ENCODE data around the gene GRIA1.

The GRIA1 gene

DNA sequence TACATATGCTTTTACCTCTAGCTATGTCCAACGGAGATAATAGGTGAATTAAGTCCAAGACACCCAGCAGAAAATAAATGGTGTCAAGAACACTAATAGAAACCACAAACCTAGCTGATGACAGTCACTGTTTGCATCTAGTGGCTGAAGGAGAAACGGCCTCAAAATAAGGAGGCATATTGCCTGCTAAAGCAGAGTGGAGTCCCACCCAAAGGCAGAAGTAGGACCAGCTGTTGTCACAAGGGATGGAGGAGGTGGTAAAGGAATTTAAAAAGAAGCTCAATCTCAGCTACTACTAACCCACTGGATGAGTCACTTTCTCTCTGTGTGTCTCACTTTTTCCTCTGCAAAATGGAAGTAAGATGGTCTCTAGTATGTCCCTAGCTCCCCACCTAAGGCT, 224.3 kb downstream of the GRIA1 start:
- Histone ChIP-seq H3K14ac (ENCODE audit: low read length in 2 of 2) (no peak overlapping the region), H2BK12ac (ENCODE audit: low read length in 2 of 2) (no peak overlapping the region), H4K8ac (ENCODE audit: low read length) (no peak overlapping the region), H3K79me1 (replicated peaks; ENCODE audit: low read length, poor library complexity, severe bottlenecking) (no peaks in the 10 kb centered on the region), H3K27me3 (ENCODE audit: control insufficient read depth in 1 of 2, insufficient read depth in 1 of 2, low read length in 2 of 2) (no peaks in the 10 kb centered on the region), H3K4me3 (ENCODE audit: insufficient read depth in 1 of 2, low read depth in 1 of 2, low read length in 2 of 2) (no peak overlapping the region), H2AK5ac (ENCODE audit: low read length, severe bottlenecking) (no peak overlapping the region), H2BK120ac (ENCODE audit: low read depth, low read length) (no peak overlapping the region), H3K18ac (ENCODE audit: low read depth in 1 of 2, low read length in 2 of 2) (no peak overlapping the region), H3K36me3 (ENCODE audit: control insufficient read depth in 1 of 2, insufficient read depth in 2 of 2, low read depth in 1 of 2, low read length in 2 of 2) (no peaks in the 10 kb centered on the region), H3K4ac (ENCODE audit: low read depth in 1 of 2, low read length in 2 of 2) (no peak overlapping the region), H3K9ac (ENCODE audit: low read length) (no peak overlapping the region), H2BK5ac (ENCODE audit: low read depth, low read length, poor library complexity, severe bottlenecking) (no peak overlapping the region), H2AFZ (ENCODE audit: low read depth, low read length) (no peak overlapping the region), H4K91ac (ENCODE audit: low read length) (no peak overlapping the region), H3K27ac (ENCODE audit: low read length, poor library complexity, severe bottlenecking) (no peak overlapping the region), H3K9me3 (ENCODE audit: control insufficient read depth, low read length) (no peaks in the 10 kb centered on the region), H2BK15ac (ENCODE audit: low read depth, poor library complexity, severe bottlenecking) (no peak overlapping the region), H3K4me2 (ENCODE audit: low read length, poor library complexity, severe bottlenecking) (no peak overlapping the region), H3K4me1 (ENCODE audit: control insufficient read depth, insufficient read depth, low read depth, low read length) (no peaks in the 10 kb centered on the region), H3K23ac (ENCODE audit: low read length in 2 of 2) (no peak overlapping the region)
- 80% methylated on average over 2 of the region's 2 CpGs for WGBS
- DNase-seq: peak; percentile 42

GRCh38 chr5:153717287-153717686, 226.8 kb downstream of the GRIA1 start:
- Histone ChIP-seq H2AK5ac (ENCODE audit: low read length, severe bottlenecking) (no peak overlapping the region), H3K27me3 (ENCODE audit: control insufficient read depth in 1 of 2, insufficient read depth in 1 of 2, low read length in 2 of 2) (no peaks in the 10 kb centered on the region), H3K14ac (ENCODE audit: low read length in 2 of 2) (no peak overlapping the region), H3K79me1 (replicated peaks; ENCODE audit: low read length, poor library complexity, severe bottlenecking) (no peaks in the 10 kb centered on the region), H3K9ac (ENCODE audit: low read length) (no peak overlapping the region), H3K4ac (ENCODE audit: low read depth in 1 of 2, low read length in 2 of 2) (no peak overlapping the region), H3K4me1 (ENCODE audit: control insufficient read depth, insufficient read depth, low read depth, low read length) (no peaks in the 10 kb centered on the region), H3K9me3 (ENCODE audit: control insufficient read depth, low read length) (no peaks in the 10 kb centered on the region), H2BK12ac (ENCODE audit: low read length in 2 of 2) (no peak overlapping the region), H3K18ac (ENCODE audit: low read depth in 1 of 2, low read length in 2 of 2) (no peak overlapping the region), H3K27ac (ENCODE audit: low read length, poor library complexity, severe bottlenecking) (no peak overlapping the region), H3K4me2 (ENCODE audit: low read length, poor library complexity, severe bottlenecking) (no peak overlapping the region), H2BK5ac (ENCODE audit: low read depth, low read length, poor library complexity, severe bottlenecking) (no peak overlapping the region), H3K4me3 (ENCODE audit: insufficient read depth in 1 of 2, low read depth in 1 of 2, low read length in 2 of 2) (no peak overlapping the region), H2BK120ac (ENCODE audit: low read depth, low read length) (no peak overlapping the region), H4K91ac (ENCODE audit: low read length) (no peak overlapping the region), H3K36me3 (ENCODE audit: control insufficient read depth in 1 of 2, insufficient read depth in 2 of 2, low read depth in 1 of 2, low read length in 2 of 2) (no peaks in the 10 kb centered on the region), H2BK15ac (ENCODE audit: low read depth, poor library complexity, severe bottlenecking) (no peak overlapping the region), H3K23ac (ENCODE audit: low read length in 2 of 2) (no peak overlapping the region), H4K8ac (ENCODE audit: low read length) (no peak overlapping the region), H2AFZ (ENCODE audit: low read depth, low read length) (no peak overlapping the region)
- WGBS: 97% methylated on average over 3 of the region's 3 CpGs
- DNase-seq: no peak

GRCh38 chr5:153718713-153719112, 228.2 kb downstream of the GRIA1 start:
- no peaks in the 10 kb centered on the region for H3K4me1 ChIP-seq (ENCODE audit: control insufficient read depth, insufficient read depth, low read depth, low read length)
- H2AFZ ChIP-seq (ENCODE audit: low read depth, low read length): no peak overlapping the region
- no peak overlapping the region for H4K8ac ChIP-seq (ENCODE audit: low read length)

DNA sequence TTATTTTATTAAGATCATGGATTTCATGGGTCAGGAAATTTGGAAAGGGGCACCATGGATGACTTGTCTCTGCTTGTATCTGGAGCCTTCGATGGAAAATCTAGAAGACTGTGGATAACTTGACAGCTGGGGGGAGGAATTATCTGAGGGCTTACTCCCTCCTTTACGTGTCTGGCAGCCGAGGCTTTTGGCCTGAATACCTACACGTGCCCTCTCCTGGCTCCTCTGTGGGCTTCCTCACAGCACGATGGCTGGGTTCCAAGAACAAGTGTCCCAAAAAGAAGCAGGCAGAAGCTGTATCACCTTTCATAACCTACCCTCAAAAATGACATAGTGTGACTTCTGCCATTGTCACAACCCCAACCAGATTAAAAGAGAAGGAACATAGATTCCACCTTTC, 228.9 kb downstream of the GRIA1 start:
- Histone ChIP-seq H3K4me2 (ENCODE audit: low read length, poor library complexity, severe bottlenecking) (no peak overlapping the region), H2AK5ac (ENCODE audit: low read length, severe bottlenecking) (no peak overlapping the region), H3K27ac (ENCODE audit: low read length, poor library complexity, severe bottlenecking) (no peak overlapping the region), H2AFZ (ENCODE audit: low read depth, low read length) (no peak overlapping the region), H3K4me1 (ENCODE audit: control insufficient read depth, insufficient read depth, low read depth, low read length) (no peaks in the 10 kb centered on the region), H3K18ac (ENCODE audit: low read depth in 1 of 2, low read length in 2 of 2) (no peak overlapping the region), H2BK12ac (ENCODE audit: low read length in 2 of 2) (no peak overlapping the region), H3K27me3 (ENCODE audit: control insufficient read depth in 1 of 2, insufficient read depth in 1 of 2, low read length in 2 of 2) (no peaks in the 10 kb centered on the region), H2BK5ac (ENCODE audit: low read depth, low read length, poor library complexity, severe bottlenecking) (no peak overlapping the region), H2BK15ac (ENCODE audit: low read depth, poor library complexity, severe bottlenecking) (no peak overlapping the region), H3K9ac (ENCODE audit: low read length) (no peak overlapping the region), H4K91ac (ENCODE audit: low read length) (no peak overlapping the region), H3K36me3 (ENCODE audit: control insufficient read depth in 1 of 2, insufficient read depth in 2 of 2, low read depth in 1 of 2, low read length in 2 of 2) (no peaks in the 10 kb centered on the region), H3K9me3 (ENCODE audit: control insufficient read depth, low read length) (no peaks in the 10 kb centered on the region), H3K14ac (ENCODE audit: low read length in 2 of 2) (no peak overlapping the region), H3K23ac (ENCODE audit: low read length in 2 of 2) (no peak overlapping the region), H3K4me3 (ENCODE audit: insufficient read depth in 1 of 2, low read depth in 1 of 2, low read length in 2 of 2) (no peak overlapping the region), H3K4ac (ENCODE audit: low read depth in 1 of 2, low read length in 2 of 2) (no peak overlapping the region), H3K79me1 (replicated peaks; ENCODE audit: low read length, poor library complexity, severe bottlenecking) (no peaks in the 10 kb centered on the region), H4K8ac (ENCODE audit: low read length) (no peak overlapping the region), H2BK120ac (ENCODE audit: low read depth, low read length) (no peak overlapping the region)
- no peak for DNase-seq
- WGBS: 88% methylated on average over 5 of the region's 5 CpGs

More at GRCh38 chr5:153718713-153719112, 228.2 kb downstream of the GRIA1 start:
- H3K27me3 ChIP-seq (ENCODE audit: control insufficient read depth in 1 of 2, insufficient read depth in 1 of 2, low read length in 2 of 2): no peaks in the 10 kb centered on the region
- H2BK12ac ChIP-seq (ENCODE audit: low read length in 2 of 2): no peak overlapping the region
- no peaks in the 10 kb centered on the region for H3K9me3 ChIP-seq (ENCODE audit: control insufficient read depth, low read length)
- no peak for DNase-seq
- no peak overlapping the region for H3K4me3 ChIP-seq (ENCODE audit: insufficient read depth in 1 of 2, low read depth in 1 of 2, low read length in 2 of 2)
- no peak overlapping the region for H2BK120ac ChIP-seq (ENCODE audit: low read depth, low read length)
- WGBS: no CpG with 5 or more reads among the region's 1 CpG
- no peak overlapping the region for H3K27ac ChIP-seq (ENCODE audit: low read length, poor library complexity, severe bottlenecking)
- no peak overlapping the region for H3K14ac ChIP-seq (ENCODE audit: low read length in 2 of 2)
- H3K23ac ChIP-seq (ENCODE audit: low read length in 2 of 2): no peak overlapping the region
- peak overlapping the region; percentile 8 for H2BK15ac ChIP-seq (ENCODE audit: low read depth, poor library complexity, severe bottlenecking)
- H2BK5ac ChIP-seq (ENCODE audit: low read depth, low read length, poor library complexity, severe bottlenecking): no peak overlapping the region
- H3K79me1 ChIP-seq (replicated peaks; ENCODE audit: low read length, poor library complexity, severe bottlenecking): no peaks in the 10 kb centered on the region
- no peak overlapping the region for H3K4me2 ChIP-seq (ENCODE audit: low read length, poor library complexity, severe bottlenecking)
- H3K36me3 ChIP-seq (ENCODE audit: control insufficient read depth in 1 of 2, insufficient read depth in 2 of 2, low read depth in 1 of 2, low read length in 2 of 2): no peaks in the 10 kb centered on the region
- no peak overlapping the region for H3K4ac ChIP-seq (ENCODE audit: low read depth in 1 of 2, low read length in 2 of 2)
- H4K91ac ChIP-seq (ENCODE audit: low read length): no peak overlapping the region
- H3K18ac ChIP-seq (ENCODE audit: low read depth in 1 of 2, low read length in 2 of 2): no peak overlapping the region
- no peak overlapping the region for H3K9ac ChIP-seq (ENCODE audit: low read length)
- no peak overlapping the region for H2AK5ac ChIP-seq (ENCODE audit: low read length, severe bottlenecking)
